Astrocyte (in vitro differentiated cells and primary cell): ENCODE results near the gene JAZF1.

Source experiments
- EZH2 ChIP-seq: IDR thresholded peaks from 2 replicates; pipeline ENCODE4 v1.6.1; 2012; ENCODE audit warnings: mild to moderate bottlenecking, low read length, inconsistent platforms; ENCODE audit not compliant: insufficient read depth
- TF ChIP-seq, protein P1 (sequence below): IDR thresholded peaks from 2 replicates; pipeline ENCODE4 v1.5.1; 2011; ENCODE audit warnings: low read depth, mild to moderate bottlenecking, inconsistent platforms, low read length, moderate library complexity; ENCODE audit not compliant: insufficient read depth

GRCh38 chr7:28200598-28200997 is 20.0 kb upstream of the JAZF1 start:
- TF ChIP-seq EZH2, result no peak
- TF ChIP-seq, protein P1, sequence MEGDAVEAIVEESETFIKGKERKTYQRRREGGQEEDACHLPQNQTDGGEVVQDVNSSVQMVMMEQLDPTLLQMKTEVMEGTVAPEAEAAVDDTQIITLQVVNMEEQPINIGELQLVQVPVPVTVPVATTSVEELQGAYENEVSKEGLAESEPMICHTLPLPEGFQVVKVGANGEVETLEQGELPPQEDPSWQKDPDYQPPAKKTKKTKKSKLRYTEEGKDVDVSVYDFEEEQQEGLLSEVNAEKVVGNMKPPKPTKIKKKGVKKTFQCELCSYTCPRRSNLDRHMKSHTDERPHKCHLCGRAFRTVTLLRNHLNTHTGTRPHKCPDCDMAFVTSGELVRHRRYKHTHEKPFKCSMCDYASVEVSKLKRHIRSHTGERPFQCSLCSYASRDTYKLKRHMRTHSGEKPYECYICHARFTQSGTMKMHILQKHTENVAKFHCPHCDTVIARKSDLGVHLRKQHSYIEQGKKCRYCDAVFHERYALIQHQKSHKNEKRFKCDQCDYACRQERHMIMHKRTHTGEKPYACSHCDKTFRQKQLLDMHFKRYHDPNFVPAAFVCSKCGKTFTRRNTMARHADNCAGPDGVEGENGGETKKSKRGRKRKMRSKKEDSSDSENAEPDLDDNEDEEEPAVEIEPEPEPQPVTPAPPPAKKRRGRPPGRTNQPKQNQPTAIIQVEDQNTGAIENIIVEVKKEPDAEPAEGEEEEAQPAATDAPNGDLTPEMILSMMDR, result no peak
